Naive thymus-derived CD4-positive, alpha-beta T cell (primary cell): ENCODE results near the gene SENP8. TPM values are rescaled to one million over a fixed set of nuclear protein-coding genes. Genes with fewer than 3 reads are reported as not detected.

ENCODE experiments used
- ATAC-seq: fragments of 150-1000 bp; cut with Tn5 transposase; 2 replicates; pipeline ENCODE4 v1.10.0; 2021; ENCODE audit warnings: mild to moderate bottlenecking, moderate library complexity
- CTCF ChIA-PET: fragments of 350-600 bp; sonication (Branson Sonifier 250); formaldehyde crosslinking; loops from one replicate; lab custom pipeline; 2021; ENCODE audit warnings: antibody characterized with exemption; lab: Charles Lee
- POLR2A ChIA-PET: fragments of 350-600 bp; sonication (Branson Sonifier 250); formaldehyde crosslinking; loops from one replicate; lab custom pipeline; 2021; ENCODE audit warnings: antibody characterized with exemption, inconsistent platforms; lab: Charles Lee
- DNase-seq, 9 donors: peaks; one replicate each; pipeline versions ENCODE4 v3.0.0 to v3.0.0-alpha.2; 2020 to 2022; ENCODE audit warnings: mixed read lengths in 1 of 9
- H3K27ac ChIP-seq: one replicate; pipeline ENCODE4 v1.7.0; 2013; ENCODE audit warnings: mild to moderate bottlenecking, low read depth, low read length, moderate library complexity
- H3K27me3 ChIP-seq, 2 donors: one replicate each; pipeline ENCODE4 v1.7.0; 2013; ENCODE audit warnings: low read length in 2 of 2, mild to moderate bottlenecking in 2 of 2, moderate library complexity in 2 of 2; ENCODE audit not compliant: control insufficient read depth in 2 of 2, insufficient read depth in 2 of 2
- H3K36me3 ChIP-seq, 3 experiments: 1 replicate in 2 of 3; 2 replicates in 1 of 3; pipeline ENCODE4 v1.7.0; 2013; ENCODE audit warnings: low read length in 3 of 3, mild to moderate bottlenecking in 3 of 3, moderate library complexity in 1 of 3; ENCODE audit not compliant: insufficient read depth in 3 of 3, control insufficient read depth in 2 of 3
- H3K4me1 ChIP-seq, 2 donors: one replicate each; pipeline ENCODE4 v1.7.0; 2013; ENCODE audit warnings: low read length in 2 of 2, mild to moderate bottlenecking in 2 of 2, moderate library complexity in 1 of 2; ENCODE audit not compliant: control insufficient read depth in 2 of 2, insufficient read depth in 2 of 2
- H3K4me3 ChIP-seq: 2 replicates; pipeline ENCODE4 v1.7.0; 2013; ENCODE audit warnings: mild to moderate bottlenecking, low read length
- H3K9me3 ChIP-seq, 3 experiments: 1 replicate in 2 of 3; 2 replicates in 1 of 3; pipeline ENCODE4 v1.7.0; 2013; ENCODE audit warnings: low read length in 3 of 3; ENCODE audit not compliant: control insufficient read depth in 2 of 3
- H3K27ac Mint-ChIP-seq, 9 donors: one replicate each; pipeline ENCODE4 v1.8.0; 2020 to 2022; ENCODE audit warnings: mixed read lengths in 9 of 9, mild to moderate bottlenecking in 8 of 9, moderate library complexity in 5 of 9, inconsistent platforms in 2 of 9
- H3K27me3 Mint-ChIP-seq, 5 donors: one replicate each; pipeline ENCODE4 v1.8.0; 2021 to 2022; ENCODE audit warnings: mixed read lengths in 5 of 5, mild to moderate bottlenecking in 1 of 5
- H3K36me3 Mint-ChIP-seq, 5 donors: one replicate each; pipeline ENCODE4 v1.8.0; 2020 to 2022; ENCODE audit warnings: mixed read lengths in 5 of 5, mild to moderate bottlenecking in 3 of 5, inconsistent platforms in 1 of 5
- H3K4me1 Mint-ChIP-seq, 7 donors: one replicate each; pipeline ENCODE4 v1.8.0; 2020 to 2022; ENCODE audit warnings: mixed read lengths in 7 of 7, mild to moderate bottlenecking in 3 of 7, inconsistent platforms in 1 of 7
- H3K4me3 Mint-ChIP-seq, 10 donors: one replicate each; pipeline ENCODE4 v1.8.0; 2020 to 2022; ENCODE audit warnings: mild to moderate bottlenecking in 10 of 10, mixed read lengths in 10 of 10, moderate library complexity in 6 of 10, inconsistent platforms in 2 of 10
- H3K9me3 Mint-ChIP-seq, 11 donors: one replicate each; pipeline ENCODE4 v1.8.0; 2020 to 2022; ENCODE audit warnings: mixed read lengths in 11 of 11, mild to moderate bottlenecking in 4 of 11, inconsistent platforms in 1 of 11, moderate library complexity in 1 of 11
- intact Hi-C, 2 donors: fragments of 100-400 bp; cut with micrococcal nuclease; formaldehyde crosslinking; loops; one replicate each; pipeline ENCODE4 v1.15.1; 2023
- polyA plus RNA-seq, 2 donors: library from polyadenylated mRNA; unstranded; fragments of 300-500 nt; fragmentation: Illumina TruSeq; gene quantifications; one replicate each; pipeline ENCODE4 v1.2.3, GENCODE V29; 2021
- total RNA-seq, 6 experiments: library from RNA in 5 of 6; stranded (reverse) in 5 of 6; gene quantifications; 1 replicate in 5 of 6; 2 replicates in 1 of 6; pipeline ENCODE4 v1.2.3 and lab custom pipeline; 2021 to 2026

Gene SENP8
- total and polyA plus RNA-seq, 7 experiments from 2014 or later, result 0.34 to 1.6 (median 1.2) TPM

GRCh38 chr15:72176159-72176558 lies 58.0 kb downstream of the SENP8 start:
- H3K4me3 Mint-ChIP-seq, result no peak overlapping the region
- H3K27ac ChIP-seq, result no peak overlapping the region
- no peaks in the 10 kb centered on the region for H3K9me3 Mint-ChIP-seq
- no peaks in the 10 kb centered on the region for H3K9me3 ChIP-seq
- no peak overlapping the region for H3K4me3 ChIP-seq
- intact Hi-C loops, result no loop called here
- peaks cover 0 to 2% (median 0%) of the 10 kb centered on the region in 7 donors for H3K4me1 Mint-ChIP-seq
- no peaks in the 10 kb centered on the region for H3K36me3 Mint-ChIP-seq
- CTCF ChIA-PET, result no interaction called here
- no peaks in the 10 kb centered on the region for H3K36me3 ChIP-seq
- no peak overlapping the region for H3K27ac Mint-ChIP-seq
- H3K27me3 Mint-ChIP-seq, result peaks cover 5 to 14% (median 9%) of the 10 kb centered on the region in 5 donors
- ATAC-seq (no peak), DNase-seq (no peak)
- POLR2A ChIA-PET, result no interaction called here
- H3K27me3 ChIP-seq, result no peaks in the 10 kb centered on the region
- no peaks in the 10 kb centered on the region for H3K4me1 ChIP-seq

- no peaks in the 10 kb centered on the region for H3K4me1 ChIP-seq
- Mint-ChIP-seq H3K4me1 (peaks cover 0 to 2% (median 0%) of the 10 kb centered on the region in 7 donors), H3K27me3 (peaks cover 11 to 20% (median 15%) of the 10 kb centered on the region in 5 donors), H3K27ac (no peak overlapping the region), H3K4me3 (no peak overlapping the region), H3K36me3 (no peaks in the 10 kb centered on the region), H3K9me3 (no peaks in the 10 kb centered on the region)
- no peak overlapping the region for H3K4me3 ChIP-seq
- CTCF ChIA-PET, result no interaction called here
- ATAC-seq (no peak), DNase-seq (no peak)
- POLR2A ChIA-PET, result no interaction called here
- no peak overlapping the region for H3K27ac ChIP-seq
- intact Hi-C loops, result no loop called here
- no peaks in the 10 kb centered on the region for H3K36me3 ChIP-seq
- no peaks in the 10 kb centered on the region for H3K27me3 ChIP-seq
- H3K9me3 ChIP-seq, result no peaks in the 10 kb centered on the region
Observed at GRCh38 chr15:72176743-72177142, 58.5 kb downstream of the SENP8 start.

GRCh38 chr15:72178976-72179585 lies 60.9 kb downstream of the SENP8 start:
- no peak overlapping the region for H3K27ac Mint-ChIP-seq
- H3K4me3 Mint-ChIP-seq, result no peak overlapping the region
- peaks cover 0 to 2% (median 0%) of the 10 kb centered on the region in 7 donors for H3K4me1 Mint-ChIP-seq
- CTCF ChIA-PET, result no interaction called here
- H3K27me3 Mint-ChIP-seq, result peaks cover 18 to 36% (median 28%) of the 10 kb centered on the region in 5 donors
- no peak for ATAC-seq
- no peak for DNase-seq
- H3K36me3 Mint-ChIP-seq, result no peaks in the 10 kb centered on the region
- Histone ChIP-seq H3K4me1 (no peaks in the 10 kb centered on the region), H3K4me3 (no peak overlapping the region), H3K27me3 (no peaks in the 10 kb centered on the region), H3K36me3 (no peaks in the 10 kb centered on the region), H3K9me3 (no peaks in the 10 kb centered on the region), H3K27ac (no peak overlapping the region)
- H3K9me3 Mint-ChIP-seq, result no peaks in the 10 kb centered on the region
- intact Hi-C loops, result no loop called here
- POLR2A ChIA-PET, result no interaction called here

GRCh38 chr15:72179950-72180581 lies 61.9 kb downstream of the SENP8 start:
- no peaks in the 10 kb centered on the region for H3K4me1 Mint-ChIP-seq
- no peak overlapping the region for H3K27ac ChIP-seq
- no peaks in the 10 kb centered on the region for H3K27me3 ChIP-seq
- no peak overlapping the region for H3K4me3 ChIP-seq
- no peak for DNase-seq
- POLR2A ChIA-PET, result no interaction called here
- intact Hi-C loops, result no loop called here
- H3K27me3 Mint-ChIP-seq, result peaks cover 21 to 38% (median 34%) of the 10 kb centered on the region in 5 donors
- H3K36me3 ChIP-seq, result no peaks in the 10 kb centered on the region
- H3K36me3 Mint-ChIP-seq, result no peaks in the 10 kb centered on the region
- no peak overlapping the region for H3K4me3 Mint-ChIP-seq
- H3K9me3 ChIP-seq, result no peaks in the 10 kb centered on the region
- H3K4me1 ChIP-seq, result no peaks in the 10 kb centered on the region
- CTCF ChIA-PET, result no interaction called here
- no peak for ATAC-seq
- H3K9me3 Mint-ChIP-seq, result no peaks in the 10 kb centered on the region
- H3K27ac Mint-ChIP-seq, result no peak overlapping the region

GRCh38 chr15:72180761-72181324 lies 62.6 kb downstream of the SENP8 start:
- H3K4me3 ChIP-seq, result no peak overlapping the region
- no peak overlapping the region for H3K27ac ChIP-seq
- Mint-ChIP-seq H3K36me3 (no peaks in the 10 kb centered on the region), H3K27me3 (peaks cover 23 to 42% (median 34%) of the 10 kb centered on the region in 5 donors), H3K4me3 (no peak overlapping the region), H3K4me1 (no peaks in the 10 kb centered on the region), H3K9me3 (no peaks in the 10 kb centered on the region), H3K27ac (peak overlapping the region in 1 of 9 donors; percentile 10)
- DNase-seq, result no peak
- POLR2A ChIA-PET, result no interaction called here
- no peak for ATAC-seq
- no peaks in the 10 kb centered on the region for H3K36me3 ChIP-seq
- CTCF ChIA-PET, result interaction anchor here (0.6 kb wide), 1 partner anchor 291 kb away, joined by 3 read pairs; no protein-coding TSS in a partner anchor
- no peaks in the 10 kb centered on the region for H3K4me1 ChIP-seq
- no peaks in the 10 kb centered on the region for H3K27me3 ChIP-seq
- intact Hi-C loops, result no loop called here
- H3K9me3 ChIP-seq, result no peaks in the 10 kb centered on the region

GRCh38 chr15:72182244-72182643 lies 64.0 kb downstream of the SENP8 start:
- no peaks in the 10 kb centered on the region for H3K9me3 ChIP-seq
- H3K36me3 ChIP-seq, result no peaks in the 10 kb centered on the region
- CTCF ChIA-PET, result no interaction called here
- Mint-ChIP-seq H3K36me3 (no peaks in the 10 kb centered on the region), H3K4me3 (no peak overlapping the region), H3K9me3 (no peaks in the 10 kb centered on the region), H3K4me1 (no peaks in the 10 kb centered on the region), H3K27ac (no peak overlapping the region), H3K27me3 (peaks cover 23 to 51% (median 34%) of the 10 kb centered on the region in 5 donors)
- no peak overlapping the region for H3K27ac ChIP-seq
- DNase-seq (no peak), ATAC-seq (no peak)
- H3K27me3 ChIP-seq, result no peaks in the 10 kb centered on the region
- H3K4me1 ChIP-seq, result no peaks in the 10 kb centered on the region
- no peak overlapping the region for H3K4me3 ChIP-seq
- intact Hi-C loops, result no loop called here
- POLR2A ChIA-PET, result no interaction called here
